OCI-LY1 (cell line): ENCODE data around the gene CNNM4.

Experiments used
- CTCF ChIP-seq: fragments of 200-600 bp; sonication (generic), shearing (Covaris generic); IDR thresholded peaks from 2 replicates; pipeline ENCODE4 v1.5.1; 2017; ENCODE audit warnings: mild to moderate bottlenecking, antibody characterized with exemption, low read length, moderate library complexity, mixed read lengths
- EZH2 ChIP-seq: fragments of 200-600 bp; sonication (generic), shearing (Covaris generic); IDR thresholded peaks from 2 replicates; pipeline ENCODE4 v1.8.0; 2017; ENCODE audit warnings: borderline replicate concordance, mixed run types, mild to moderate bottlenecking, antibody characterized with exemption, low read length, moderate library complexity, mixed read lengths

- TF ChIP-seq CTCF (no peak), EZH2 (no peak)
Observed at GRCh38 chr2:96847586-96847985, 86.9 kb downstream of the CNNM4 start.
